Nephron (organoid): ENCODE results near the gene EPHA8.

Experiments used
- H3K27ac Mint-ChIP-seq, 3 experiments: 2 replicates each; pipeline ENCODE4 v1.8.0; 2020; ENCODE audit warnings: mixed read lengths in 3 of 3, mild to moderate bottlenecking in 2 of 3, moderate library complexity in 1 of 3
- H3K27me3 Mint-ChIP-seq: 2 replicates; pipeline ENCODE4 v1.8.0; 2021; ENCODE audit warnings: low read depth, mild to moderate bottlenecking, moderate library complexity, mixed read lengths
- H3K36me3 Mint-ChIP-seq: 2 replicates; pipeline ENCODE4 v1.8.0; 2020; ENCODE audit warnings: low read depth, mixed read lengths
- H3K4me1 Mint-ChIP-seq: 2 replicates; pipeline ENCODE4 v1.8.0; 2020; ENCODE audit warnings: mixed read lengths
- H3K4me3 Mint-ChIP-seq, 3 experiments: 2 replicates each; pipeline ENCODE4 v1.8.0; 2020; ENCODE audit warnings: mild to moderate bottlenecking in 3 of 3, mixed read lengths in 3 of 3, moderate library complexity in 2 of 3
- H3K9me3 Mint-ChIP-seq: 2 replicates; pipeline ENCODE4 v1.8.0; 2020; ENCODE audit warnings: mixed read lengths
- TF ChIP-seq, protein P1 (sequence below), 3 experiments: fragments of 200-600 bp; sonication (generic); IDR thresholded peaks; one replicate each; pipeline ENCODE4 v1.5.0; 2021; ENCODE audit warnings: antibody characterized with exemption in 3 of 3; ENCODE audit not compliant: unreplicated experiment in 3 of 3

The EPHA8 gene

DNA sequence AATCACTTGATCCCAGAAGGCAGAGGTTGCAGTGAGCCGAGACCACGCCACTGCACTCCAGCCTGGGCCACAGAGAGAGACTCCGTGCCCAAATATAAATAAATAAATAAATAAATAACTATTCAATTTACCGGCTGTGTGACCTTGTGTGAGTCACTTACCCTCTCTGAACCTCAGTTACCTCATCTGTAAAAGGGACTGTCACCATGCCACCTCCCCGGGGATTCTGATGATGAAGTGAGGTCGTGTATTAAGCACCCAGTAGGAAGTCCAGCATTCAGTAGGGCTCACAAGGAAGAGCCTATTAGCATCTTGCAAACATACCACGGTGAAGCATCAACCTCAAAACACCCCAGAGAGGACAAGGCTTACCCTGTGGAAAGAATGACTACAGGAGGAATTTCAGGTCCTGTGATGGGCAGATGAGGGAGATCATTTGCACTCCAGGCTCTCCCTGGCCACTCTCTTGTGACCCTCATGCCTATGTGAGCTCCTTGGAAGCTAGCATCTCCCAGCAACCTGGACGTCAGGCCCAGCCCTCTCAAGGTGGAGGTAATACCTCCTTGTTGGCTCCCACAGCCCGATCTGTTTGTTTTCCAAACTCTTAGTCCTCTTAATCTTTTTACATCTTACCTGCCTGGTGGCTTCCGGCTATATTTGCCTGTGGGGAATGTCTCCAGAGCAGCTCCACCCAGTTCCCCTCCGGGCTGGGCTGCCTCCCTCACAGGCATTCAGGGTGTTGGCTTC is 65.6 kb downstream of the EPHA8 start:
- no peaks in the 10 kb centered on the region for H3K36me3 Mint-ChIP-seq
- TF ChIP-seq, protein P1, sequence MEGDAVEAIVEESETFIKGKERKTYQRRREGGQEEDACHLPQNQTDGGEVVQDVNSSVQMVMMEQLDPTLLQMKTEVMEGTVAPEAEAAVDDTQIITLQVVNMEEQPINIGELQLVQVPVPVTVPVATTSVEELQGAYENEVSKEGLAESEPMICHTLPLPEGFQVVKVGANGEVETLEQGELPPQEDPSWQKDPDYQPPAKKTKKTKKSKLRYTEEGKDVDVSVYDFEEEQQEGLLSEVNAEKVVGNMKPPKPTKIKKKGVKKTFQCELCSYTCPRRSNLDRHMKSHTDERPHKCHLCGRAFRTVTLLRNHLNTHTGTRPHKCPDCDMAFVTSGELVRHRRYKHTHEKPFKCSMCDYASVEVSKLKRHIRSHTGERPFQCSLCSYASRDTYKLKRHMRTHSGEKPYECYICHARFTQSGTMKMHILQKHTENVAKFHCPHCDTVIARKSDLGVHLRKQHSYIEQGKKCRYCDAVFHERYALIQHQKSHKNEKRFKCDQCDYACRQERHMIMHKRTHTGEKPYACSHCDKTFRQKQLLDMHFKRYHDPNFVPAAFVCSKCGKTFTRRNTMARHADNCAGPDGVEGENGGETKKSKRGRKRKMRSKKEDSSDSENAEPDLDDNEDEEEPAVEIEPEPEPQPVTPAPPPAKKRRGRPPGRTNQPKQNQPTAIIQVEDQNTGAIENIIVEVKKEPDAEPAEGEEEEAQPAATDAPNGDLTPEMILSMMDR (IDR thresholded peaks at IDR 0.05; ENCODE audit: unreplicated experiment in 3 of 3) = no peak
- H3K4me1 Mint-ChIP-seq = no peaks in the 10 kb centered on the region
- H3K27me3 Mint-ChIP-seq = peaks cover 87% of the 10 kb centered on the region
- H3K9me3 Mint-ChIP-seq = peaks cover 3% of the 10 kb centered on the region
- no peak overlapping the region for H3K4me3 Mint-ChIP-seq
- H3K27ac Mint-ChIP-seq = no peak overlapping the region

DNA sequence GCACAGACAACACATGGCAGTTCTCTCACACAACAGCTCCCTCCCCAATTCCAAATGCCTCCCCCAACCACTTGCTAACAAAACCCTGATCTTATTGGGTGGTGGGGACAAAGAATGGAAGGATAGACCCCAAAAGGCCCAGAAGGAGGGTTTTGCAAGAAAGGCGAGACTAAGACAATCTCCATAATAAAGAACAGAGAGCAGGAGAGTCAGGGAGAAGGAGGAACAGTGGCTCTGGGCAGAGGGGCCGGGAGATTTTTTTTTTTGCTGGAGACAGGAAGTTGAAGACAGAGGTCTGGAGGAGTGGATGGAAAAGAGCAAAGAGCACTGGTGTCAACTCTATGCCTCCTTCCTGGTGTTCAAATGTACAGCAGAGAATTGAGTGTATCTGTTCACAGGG is 66.6 kb downstream of the EPHA8 start:
- Mint-ChIP-seq H3K27ac (no peak overlapping the region), H3K9me3 (peaks cover 3% of the 10 kb centered on the region), H3K27me3 (peaks cover 81% of the 10 kb centered on the region), H3K4me1 (no peaks in the 10 kb centered on the region), H3K4me3 (no peak overlapping the region), H3K36me3 (no peaks in the 10 kb centered on the region)
- TF ChIP-seq, protein P1 (IDR thresholded peaks at IDR 0.05; ENCODE audit: unreplicated experiment in 3 of 3) = no peak

DNA sequence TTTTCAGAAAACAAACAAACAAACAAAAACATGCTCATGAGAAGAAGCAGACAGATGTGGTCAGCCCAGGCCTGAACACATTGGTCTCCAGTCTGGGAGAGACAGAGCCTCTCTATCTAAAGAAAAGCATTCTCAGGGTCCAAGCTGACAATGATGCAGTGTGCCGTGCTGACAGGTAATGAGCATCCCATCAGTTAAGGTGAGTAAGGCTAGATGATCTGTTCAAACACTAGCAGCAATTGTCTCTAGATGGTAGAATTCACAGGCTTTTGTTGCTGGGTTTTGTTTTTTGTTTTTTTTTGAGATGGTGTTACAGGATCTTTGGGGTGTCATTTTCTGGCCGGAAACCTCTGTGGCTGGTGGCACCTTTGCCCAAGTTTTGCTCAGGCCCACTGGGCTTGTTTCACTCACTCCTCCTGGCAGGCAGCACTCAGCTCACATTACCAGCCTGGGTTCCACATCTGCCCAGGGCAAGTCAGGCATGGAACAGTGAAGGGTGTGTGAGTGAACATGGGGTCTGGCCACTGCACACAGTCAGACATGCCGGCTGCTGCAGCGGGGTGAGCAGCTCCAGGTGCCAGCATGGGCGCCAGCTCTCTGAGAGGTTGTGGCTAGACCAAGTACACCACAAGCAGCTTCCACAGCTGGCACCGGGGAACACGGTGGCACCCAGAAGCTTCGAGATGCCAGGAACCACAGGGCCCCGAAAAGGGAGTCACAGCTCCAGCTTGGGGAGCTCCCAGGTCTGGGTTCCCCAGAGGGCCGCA is 70.6 kb downstream of the EPHA8 start:
- H3K9me3 Mint-ChIP-seq = no peaks in the 10 kb centered on the region
- TF ChIP-seq, protein P1 (IDR thresholded peaks at IDR 0.05; ENCODE audit: unreplicated experiment in 3 of 3) = no peak
- H3K27ac Mint-ChIP-seq = no peak overlapping the region
- H3K4me3 Mint-ChIP-seq = no peak overlapping the region
- H3K27me3 Mint-ChIP-seq = peaks cover 54% of the 10 kb centered on the region
- peaks cover 5% of the 10 kb centered on the region for H3K4me1 Mint-ChIP-seq
- H3K36me3 Mint-ChIP-seq = no peaks in the 10 kb centered on the region

DNA sequence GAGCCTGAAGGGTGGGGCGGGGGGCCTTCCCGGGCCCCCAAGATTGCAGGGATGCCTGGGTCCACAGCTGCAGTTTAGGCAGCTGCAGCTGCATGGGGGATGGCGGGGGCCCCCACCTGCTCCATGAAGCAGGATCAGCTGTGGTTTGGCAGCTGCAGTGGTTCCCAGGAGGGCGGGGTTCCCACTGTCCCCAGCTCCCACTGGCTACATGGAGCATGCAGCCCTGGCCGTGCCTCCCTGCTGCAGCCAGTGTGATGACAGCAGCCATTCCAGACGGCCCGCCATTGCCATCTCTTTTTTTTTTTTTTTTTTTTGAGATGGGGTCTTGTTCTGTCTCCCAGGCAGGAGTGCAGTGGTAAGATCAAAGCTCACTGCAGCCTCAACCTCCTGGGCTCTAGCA is 72.1 kb downstream of the EPHA8 start:
- Mint-ChIP-seq H3K27ac (no peak overlapping the region), H3K36me3 (no peaks in the 10 kb centered on the region), H3K4me3 (no peak overlapping the region), H3K27me3 (peaks cover 39% of the 10 kb centered on the region), H3K4me1 (peaks cover 5% of the 10 kb centered on the region), H3K9me3 (no peaks in the 10 kb centered on the region)
- TF ChIP-seq, protein P1 (IDR thresholded peaks at IDR 0.05; ENCODE audit: unreplicated experiment in 3 of 3) = no peak

DNA sequence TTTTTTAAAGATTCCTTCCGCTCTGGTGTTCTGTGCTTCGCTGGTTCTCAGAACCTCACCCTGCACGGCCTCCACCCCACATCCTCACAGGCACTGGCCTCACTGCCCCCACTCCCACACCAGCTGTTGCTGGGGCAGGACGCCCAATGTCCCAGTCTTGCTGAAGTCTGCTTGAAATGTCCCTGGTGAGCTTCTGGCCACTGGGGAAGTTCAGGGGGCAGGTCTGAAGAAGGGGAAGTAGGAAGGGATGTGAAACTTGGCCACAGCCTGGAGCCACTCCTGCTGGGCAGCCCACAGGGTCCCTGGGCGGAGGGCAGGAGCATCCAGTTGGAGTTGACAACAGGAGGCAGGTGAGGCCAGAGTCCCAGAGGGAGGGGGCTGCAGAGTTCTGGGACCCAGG is 73.1 kb downstream of the EPHA8 start, which contains the start of gene C1QA:
Gene C1QA, plus strand, starts transcription at position 276 of the 400 bp plus-strand sequence. CDS start 989 bp downstream, outside the sequence.
- H3K27me3 Mint-ChIP-seq = peaks cover 36% of the 10 kb centered on the region

More for the DNA sequence above, 73.1 kb downstream of the EPHA8 start, which contains the start of gene C1QA:
- Mint-ChIP-seq H3K36me3 (no peaks in the 10 kb centered on the region), H3K4me3 (no peak within 1 kb of the TSS), H3K4me1 (peaks cover 10% of the 10 kb centered on the region), H3K9me3 (no peaks in the 10 kb centered on the region), H3K27ac (no peak within 1 kb of the TSS)
- TF ChIP-seq, protein P1 (IDR thresholded peaks at IDR 0.05; ENCODE audit: unreplicated experiment in 3 of 3) = no peak
